Erythroblast (primary cell): ENCODE data around the gene RUFY3.

ENCODE experiments used
- GATA1 ChIP-seq: IDR thresholded peaks from 2 replicates; pipeline ENCODE4 v1.6.1; 2011; ENCODE audit warnings: low read depth, mild to moderate bottlenecking, control low read depth, low read length, moderate library complexity
- POLR2A ChIP-seq: IDR thresholded peaks from 2 replicates; pipeline ENCODE4 v1.6.1; 2011; ENCODE audit warnings: mild to moderate bottlenecking, low read length

DNA sequence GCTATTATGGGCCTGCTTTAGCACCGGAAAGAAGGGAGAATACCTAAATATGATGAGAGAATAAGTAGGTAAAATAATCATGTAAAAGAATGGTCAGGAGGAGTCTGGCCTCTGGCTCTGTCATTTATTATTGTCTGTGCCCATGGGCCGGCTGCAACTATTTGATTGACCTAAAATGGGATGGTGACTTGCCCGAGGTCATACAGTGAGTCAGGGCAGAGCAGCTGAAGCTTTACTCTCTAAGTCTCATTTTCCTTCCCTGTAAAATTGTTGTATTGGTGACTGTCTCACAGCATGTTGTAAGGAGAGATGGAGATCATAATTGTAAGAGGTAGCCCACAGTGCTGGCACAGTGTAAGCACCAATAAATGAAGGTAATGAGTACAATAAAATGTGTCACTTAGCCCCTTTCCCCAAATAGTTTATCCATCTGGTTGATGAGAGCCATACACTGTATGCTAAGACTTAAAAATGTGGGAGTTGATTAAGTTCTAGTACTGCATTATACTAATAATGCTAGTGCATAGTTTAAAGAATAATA lies 39.6 kb downstream of the RUFY3 start:
- TF ChIP-seq POLR2A (no peak), GATA1 (no peak)
